GM12891 (cell line): ENCODE data around the gene NAPEPLD.
"Not testable (repeated sequence)": the region's sequence is repeated elsewhere in the genome, so short reads cannot be mapped to it uniquely, and the experiment has no call there.

Experiments
- DNase-seq: peaks from one replicate; pipeline ENCODE4 v3.0.0; 2011; ENCODE audit warnings: low spot score; ENCODE audit not compliant: insufficient read length
- FAIRE-seq: peaks from 2 replicates; lab custom pipeline; 2011; peaks lifted over from hg19 to GRCh38; lab: Jason Lieb, UNC
- PAX5 ChIP-seq: IDR thresholded peaks from 2 replicates; pipeline ENCODE4 v1.6.1; 2011; ENCODE audit warnings: low read length, moderate library complexity, mild to moderate bottlenecking; ENCODE audit not compliant: insufficient read depth, severe bottlenecking
- POLR2A ChIP-seq: IDR thresholded peaks from 2 replicates; pipeline ENCODE4 v1.6.1; 2011; ENCODE audit warnings: low read depth, low read length, control low read depth
- POLR2AphosphoS5 ChIP-seq: IDR thresholded peaks from 2 replicates; pipeline ENCODE4 v1.6.1; 2011; ENCODE audit warnings: low read depth, low read length, control low read depth
- POU2F2 ChIP-seq: IDR thresholded peaks from 2 replicates; pipeline ENCODE4 v1.6.1; 2011; ENCODE audit warnings: low read depth, mild to moderate bottlenecking, control low read depth, low read length, moderate library complexity
- SPI1 ChIP-seq: IDR thresholded peaks from 2 replicates; pipeline ENCODE4 v1.6.1; 2011; ENCODE audit warnings: low read depth, low read length, control low read depth
- TAF1 ChIP-seq: IDR thresholded peaks from 2 replicates; pipeline ENCODE4 v1.6.1; 2011; ENCODE audit warnings: low read depth, low read length, control low read depth

NAPEPLD gene

DNA sequence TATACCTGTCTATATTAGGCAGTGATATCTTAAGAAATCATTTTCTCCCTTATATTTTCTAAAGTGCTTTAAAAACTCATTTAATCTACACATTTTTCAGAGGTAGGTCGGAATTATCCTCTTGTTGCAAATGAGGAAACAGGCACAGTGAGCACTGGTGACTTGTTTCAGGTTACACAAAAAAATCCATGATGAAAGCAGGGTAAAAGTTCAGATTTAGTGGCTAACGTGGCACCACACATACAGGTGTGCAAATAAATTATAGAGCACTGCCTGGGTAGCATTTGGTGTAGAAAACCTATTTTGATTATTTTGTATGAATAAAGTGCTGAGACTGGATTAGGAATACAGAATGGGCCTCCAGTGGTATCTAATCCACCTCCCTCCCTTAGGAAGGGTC is 47.4 kb downstream of the NAPEPLD start:
- TF ChIP-seq POLR2A, result no peak
- TF ChIP-seq SPI1, result no peak
- TF ChIP-seq POU2F2, result no peak
- TF ChIP-seq POLR2AphosphoS5, result no peak
- no peak for TF ChIP-seq PAX5
- no peak for TF ChIP-seq TAF1
- DNase-seq (no peak), FAIRE-seq (no peak)

DNA sequence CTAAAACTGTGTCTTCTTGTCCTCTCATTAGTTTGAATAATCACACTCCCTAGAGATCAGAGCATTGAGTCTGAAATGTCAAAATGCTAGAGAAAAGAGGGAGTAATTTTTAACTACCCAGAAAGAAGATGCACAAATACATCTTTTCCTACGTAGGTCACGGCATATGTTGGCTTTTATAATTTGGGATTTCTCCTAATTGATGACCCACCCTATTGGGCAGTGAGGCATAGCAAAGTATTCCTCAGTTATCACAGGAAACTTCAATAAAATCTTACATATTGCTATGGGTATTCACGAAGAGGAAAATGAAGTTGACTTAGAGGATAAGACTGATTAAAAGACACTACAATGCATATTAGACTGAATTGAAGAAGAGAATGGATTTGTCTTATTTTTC is 48.6 kb downstream of the NAPEPLD start:
- FAIRE-seq (no peak), DNase-seq (no peak)
- TF ChIP-seq POU2F2, result no peak
- no peak for TF ChIP-seq POLR2A
- TF ChIP-seq POLR2AphosphoS5, result no peak
- TF ChIP-seq TAF1, result no peak
- no peak for TF ChIP-seq SPI1
- TF ChIP-seq PAX5, result no peak

DNA sequence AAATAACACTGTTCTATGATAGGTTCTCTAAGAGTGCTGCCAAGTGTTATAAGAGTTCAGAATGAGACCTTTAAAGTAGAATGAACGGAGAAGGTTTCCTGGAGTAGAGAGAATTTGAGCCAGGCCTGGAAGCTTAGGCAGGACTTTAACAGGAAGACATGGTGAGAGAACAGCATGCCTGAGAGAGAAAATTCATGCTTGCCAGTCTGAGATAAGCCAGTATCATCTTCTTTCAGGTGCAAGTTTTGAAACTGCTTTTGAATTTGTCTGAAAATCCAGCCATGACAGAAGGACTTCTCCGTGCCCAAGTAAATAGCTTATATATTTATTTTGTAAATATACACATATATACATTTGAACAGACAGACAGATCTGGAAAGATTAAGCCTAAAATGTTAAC is 51.9 kb downstream of the NAPEPLD start:
- TF ChIP-seq POLR2A (no peak), POLR2AphosphoS5 (no peak), POU2F2 (no peak), TAF1 (no peak), SPI1 (no peak), PAX5 (no peak)
- FAIRE-seq, result no peak
- no peak for DNase-seq

DNA sequence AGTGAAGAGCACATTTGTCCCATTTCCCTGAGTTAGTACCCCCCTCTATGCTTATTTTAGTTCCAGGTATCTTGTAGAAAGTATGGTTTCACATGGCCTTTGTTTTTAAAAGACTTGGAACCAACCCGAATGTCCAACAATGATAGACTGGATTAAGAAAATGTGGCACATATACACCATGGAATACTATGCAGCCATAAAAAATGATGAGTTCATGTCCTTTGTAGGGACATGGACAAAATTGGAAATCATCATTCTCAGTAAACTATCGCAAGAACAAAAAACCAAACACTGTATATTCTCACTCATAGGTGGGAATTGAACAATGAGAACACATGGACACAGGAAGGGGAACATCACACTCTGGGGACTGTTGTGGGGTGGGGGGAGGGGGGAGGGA is 53.3 kb downstream of the NAPEPLD start:
- FAIRE-seq, DNase-seq: not testable (repeated sequence)

DNA sequence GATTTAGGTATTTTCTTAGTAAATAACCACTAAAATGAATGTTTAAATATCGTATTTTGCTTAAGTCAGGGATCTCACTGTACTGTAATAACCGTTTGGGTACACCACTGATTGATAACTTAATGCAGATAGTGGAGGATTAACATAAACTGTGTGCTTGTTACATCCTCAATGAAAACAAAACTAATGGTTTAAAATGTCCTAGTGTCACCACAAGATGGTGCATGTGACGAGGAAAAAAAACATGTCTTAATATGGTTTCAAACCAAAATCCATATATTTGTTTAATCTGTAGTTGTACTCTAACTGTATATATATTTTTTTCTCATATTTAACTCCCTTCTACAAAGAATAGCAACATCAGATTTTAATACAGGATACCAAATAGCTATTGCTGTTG is 54.8 kb downstream of the NAPEPLD start:
- no peak for TF ChIP-seq POU2F2
- no peak for TF ChIP-seq TAF1
- TF ChIP-seq POLR2AphosphoS5, result no peak
- no peak for TF ChIP-seq SPI1
- no peak for TF ChIP-seq PAX5
- TF ChIP-seq POLR2A, result no peak
- FAIRE-seq, result no peak
- DNase-seq, result no peak

DNA sequence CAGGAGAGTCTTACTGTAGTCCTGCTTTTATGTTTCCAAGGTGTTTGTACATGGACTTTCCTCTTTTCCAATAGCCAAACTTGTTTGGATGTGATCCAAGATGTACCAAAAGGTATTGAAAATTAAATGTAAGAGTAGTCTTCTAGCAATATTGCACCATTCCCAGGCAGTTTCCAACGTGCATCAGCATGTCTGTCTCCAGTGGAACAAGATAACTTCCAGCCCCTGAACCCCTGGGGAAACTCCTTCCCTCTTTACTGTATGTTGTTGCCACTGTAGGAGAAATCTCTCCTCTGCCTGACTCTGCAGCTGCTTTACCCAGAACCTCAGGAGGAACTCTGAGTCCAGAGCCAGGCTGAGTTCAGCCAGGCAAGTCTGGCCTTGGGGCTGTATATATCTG is 55.5 kb downstream of the NAPEPLD start:
- TF ChIP-seq POU2F2, result no peak
- no peak for TF ChIP-seq POLR2A
- no peak for TF ChIP-seq POLR2AphosphoS5
- no peak for DNase-seq
- no peak for FAIRE-seq

DNA sequence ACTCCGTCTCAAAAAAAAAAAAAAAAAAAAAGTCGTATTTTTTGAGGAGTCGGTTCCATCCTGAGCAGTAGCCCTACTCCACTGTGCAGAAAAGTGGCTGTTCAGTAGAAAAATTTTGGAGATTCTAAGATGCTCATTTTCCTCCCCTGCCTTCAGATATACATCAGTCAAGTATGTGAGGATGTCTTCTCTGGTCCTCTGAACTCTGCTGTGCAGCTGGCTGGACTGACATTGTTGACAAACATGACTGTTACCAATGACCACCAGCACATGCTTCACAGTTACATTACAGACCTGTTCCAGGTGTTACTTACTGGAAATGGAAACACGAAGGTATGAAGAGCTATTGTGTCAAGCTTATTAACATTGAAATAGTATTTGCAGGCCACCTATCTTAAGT is 56.6 kb downstream of the NAPEPLD start:
- peak; percentile 52 for FAIRE-seq

DNA sequence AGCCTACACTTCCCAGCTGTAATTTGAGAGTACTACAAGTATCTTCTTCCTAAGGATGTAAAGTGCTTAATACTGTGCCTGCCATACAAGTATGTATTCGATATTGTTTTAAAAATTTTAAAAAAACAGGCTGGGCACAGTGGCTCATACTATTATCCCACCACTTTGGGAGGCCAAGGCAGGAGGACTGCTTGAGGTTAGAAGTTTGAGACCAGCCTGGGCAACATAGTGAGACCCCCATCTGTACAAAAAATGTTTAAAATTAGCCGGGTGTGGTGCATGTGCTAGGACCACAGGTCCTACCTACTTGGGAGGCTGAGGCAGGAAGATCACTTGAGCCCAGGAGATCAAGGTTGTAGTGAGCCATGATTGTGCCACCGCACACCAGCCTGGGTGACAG is 65.7 kb downstream of the NAPEPLD start:
- FAIRE-seq (no peak), DNase-seq (no peak)
- no peak for TF ChIP-seq PAX5
- no peak for TF ChIP-seq POLR2A
- TF ChIP-seq POLR2AphosphoS5, result no peak
- TF ChIP-seq SPI1, result no peak
- TF ChIP-seq POU2F2, result no peak
- TF ChIP-seq TAF1, result no peak

More for the DNA sequence above, 56.6 kb downstream of the NAPEPLD start:
- not testable (repeated sequence) for DNase-seq

DNA sequence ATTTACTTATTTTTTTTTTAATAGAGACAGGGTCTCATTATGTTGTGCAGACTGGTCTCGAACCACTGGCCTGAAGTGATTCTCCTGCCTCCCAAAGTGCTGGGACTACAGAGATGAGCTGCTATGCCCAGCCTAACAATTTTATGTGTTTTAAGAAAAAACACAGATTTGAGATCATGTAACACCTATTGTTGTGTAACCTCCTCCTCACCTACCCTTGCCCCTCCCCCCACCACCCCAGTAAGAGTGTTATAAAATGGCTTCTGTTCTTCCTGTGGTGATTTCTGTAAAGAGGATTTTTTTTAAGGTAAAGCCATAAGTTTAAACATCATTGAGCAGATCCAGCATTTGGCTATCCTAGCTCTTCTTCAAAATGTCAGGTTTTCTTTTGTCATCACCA is 66.4 kb downstream of the NAPEPLD start:
- no peak for FAIRE-seq
- no peak for DNase-seq
- no peak for TF ChIP-seq PAX5
- TF ChIP-seq POLR2AphosphoS5, result no peak
- TF ChIP-seq POLR2A, result no peak
- no peak for TF ChIP-seq POU2F2
- no peak for TF ChIP-seq SPI1

DNA sequence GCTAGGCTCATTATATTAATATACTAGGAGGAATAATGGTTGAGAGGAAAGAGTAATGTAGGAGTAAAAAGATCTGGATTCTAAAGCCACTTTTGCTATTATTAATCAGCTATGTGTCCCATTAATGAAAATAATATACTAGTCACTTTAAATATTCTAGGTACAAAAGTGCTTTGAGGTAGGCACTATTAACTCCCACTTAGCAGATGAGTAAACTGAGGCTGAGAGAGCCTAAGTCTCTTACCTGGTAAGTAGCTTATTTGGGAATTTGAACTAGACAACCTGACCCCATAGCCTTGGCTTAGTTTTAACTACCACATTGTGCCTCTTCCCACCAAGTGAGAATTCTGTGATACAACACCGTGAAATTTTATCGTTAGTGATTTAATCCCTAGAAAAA is 68.0 kb downstream of the NAPEPLD start:
- FAIRE-seq (no peak), DNase-seq (no peak)
- TF ChIP-seq POLR2A (no peak), SPI1 (no peak), TAF1 (no peak)

DNA sequence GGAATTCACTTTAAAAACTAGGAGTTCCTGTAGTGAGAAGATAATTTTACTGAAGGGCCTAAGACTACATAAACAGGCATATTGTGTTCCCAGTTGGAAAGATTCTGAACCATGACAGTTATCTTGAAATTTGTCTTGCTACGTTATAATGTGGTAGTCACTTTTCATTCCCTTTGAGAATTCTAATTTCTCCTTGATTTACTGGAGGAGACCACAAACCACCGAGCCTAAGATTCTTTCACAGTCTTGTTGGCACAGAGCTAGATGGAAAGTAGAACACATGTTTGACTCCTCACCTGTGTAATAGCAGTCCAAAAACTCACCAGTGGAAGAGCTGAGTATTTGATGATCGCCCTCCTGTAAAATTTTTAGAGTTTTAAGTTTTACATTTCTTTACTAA is 69.1 kb downstream of the NAPEPLD start:
- TF ChIP-seq TAF1, result no peak
- TF ChIP-seq PAX5, result no peak
- TF ChIP-seq POLR2AphosphoS5, result no peak
- no peak for TF ChIP-seq SPI1
- DNase-seq (no peak), FAIRE-seq (no peak)

DNA sequence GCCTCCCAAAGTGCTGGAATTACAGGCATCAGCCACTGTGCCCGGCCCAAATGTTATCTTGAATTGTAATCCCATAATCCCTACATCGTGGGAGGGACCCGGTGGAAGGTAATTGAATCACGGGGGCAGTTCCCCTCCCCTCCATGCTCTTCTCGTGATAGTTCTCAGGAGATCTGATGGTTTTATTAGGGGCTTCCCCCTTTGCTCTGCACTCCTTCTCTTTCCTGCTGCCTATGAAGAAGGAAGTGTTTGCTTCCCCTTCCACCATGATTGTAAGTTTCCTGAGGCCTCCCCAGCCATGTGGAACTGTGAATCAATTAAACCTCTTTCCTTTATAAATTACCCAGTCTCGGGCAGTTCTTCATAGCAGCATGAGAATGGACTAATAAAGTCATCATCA is 70.7 kb downstream of the NAPEPLD start:
- not testable (repeated sequence) for DNase-seq, FAIRE-seq
